ENCODE data around the gene FGFR3.

DNA sequence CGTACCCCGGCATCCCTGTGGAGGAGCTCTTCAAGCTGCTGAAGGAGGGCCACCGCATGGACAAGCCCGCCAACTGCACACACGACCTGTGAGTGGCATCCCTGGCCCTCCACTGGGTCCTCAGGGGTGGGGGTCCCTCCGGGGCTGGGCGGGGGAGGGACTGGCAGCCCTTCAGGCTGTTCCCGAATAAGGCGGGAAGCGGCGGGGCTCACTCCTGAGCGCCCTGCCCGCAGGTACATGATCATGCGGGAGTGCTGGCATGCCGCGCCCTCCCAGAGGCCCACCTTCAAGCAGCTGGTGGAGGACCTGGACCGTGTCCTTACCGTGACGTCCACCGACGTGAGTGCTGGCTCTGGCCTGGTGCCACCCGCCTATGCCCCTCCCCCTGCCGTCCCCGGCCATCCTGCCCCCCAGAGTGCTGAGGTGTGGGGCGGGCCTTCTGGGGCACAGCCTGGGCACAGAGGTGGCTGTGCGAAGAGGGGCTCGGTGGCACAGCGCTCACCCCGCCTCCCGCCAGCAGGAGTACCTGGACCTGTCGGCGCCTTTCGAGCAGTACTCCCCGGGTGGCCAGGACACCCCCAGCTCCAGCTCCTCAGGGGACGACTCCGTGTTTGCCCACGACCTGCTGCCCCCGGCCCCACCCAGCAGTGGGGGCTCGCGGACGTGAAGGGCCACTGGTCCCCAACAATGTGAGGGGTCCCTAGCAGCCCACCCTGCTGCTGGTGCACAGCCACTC, 13.7 kb downstream of the FGFR3 start:
- TF ChIP-seq, protein P1, sequence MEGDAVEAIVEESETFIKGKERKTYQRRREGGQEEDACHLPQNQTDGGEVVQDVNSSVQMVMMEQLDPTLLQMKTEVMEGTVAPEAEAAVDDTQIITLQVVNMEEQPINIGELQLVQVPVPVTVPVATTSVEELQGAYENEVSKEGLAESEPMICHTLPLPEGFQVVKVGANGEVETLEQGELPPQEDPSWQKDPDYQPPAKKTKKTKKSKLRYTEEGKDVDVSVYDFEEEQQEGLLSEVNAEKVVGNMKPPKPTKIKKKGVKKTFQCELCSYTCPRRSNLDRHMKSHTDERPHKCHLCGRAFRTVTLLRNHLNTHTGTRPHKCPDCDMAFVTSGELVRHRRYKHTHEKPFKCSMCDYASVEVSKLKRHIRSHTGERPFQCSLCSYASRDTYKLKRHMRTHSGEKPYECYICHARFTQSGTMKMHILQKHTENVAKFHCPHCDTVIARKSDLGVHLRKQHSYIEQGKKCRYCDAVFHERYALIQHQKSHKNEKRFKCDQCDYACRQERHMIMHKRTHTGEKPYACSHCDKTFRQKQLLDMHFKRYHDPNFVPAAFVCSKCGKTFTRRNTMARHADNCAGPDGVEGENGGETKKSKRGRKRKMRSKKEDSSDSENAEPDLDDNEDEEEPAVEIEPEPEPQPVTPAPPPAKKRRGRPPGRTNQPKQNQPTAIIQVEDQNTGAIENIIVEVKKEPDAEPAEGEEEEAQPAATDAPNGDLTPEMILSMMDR (IDR thresholded peaks at IDR 0.05; ENCODE audit: low read length): no peak
- no peak for TF ChIP-seq EZH2 (IDR thresholded peaks at IDR 0.05; ENCODE audit: borderline replicate concordance, low read length)
